Measurements from ENCODE around the gene CELF5.
A peak's percentile ranks its signal among the peaks of the same experiment; 100 is the strongest.

CELF5 gene

GRCh38 chr19:3224346-3225168 is at the start of gene CELF5:
Gene CELF5, plus strand, starts transcription at chr19:3224661. Its CDS starts 79 bp downstream, at chr19:3224740.
- DNase-seq: peak; percentile 56

DNA sequence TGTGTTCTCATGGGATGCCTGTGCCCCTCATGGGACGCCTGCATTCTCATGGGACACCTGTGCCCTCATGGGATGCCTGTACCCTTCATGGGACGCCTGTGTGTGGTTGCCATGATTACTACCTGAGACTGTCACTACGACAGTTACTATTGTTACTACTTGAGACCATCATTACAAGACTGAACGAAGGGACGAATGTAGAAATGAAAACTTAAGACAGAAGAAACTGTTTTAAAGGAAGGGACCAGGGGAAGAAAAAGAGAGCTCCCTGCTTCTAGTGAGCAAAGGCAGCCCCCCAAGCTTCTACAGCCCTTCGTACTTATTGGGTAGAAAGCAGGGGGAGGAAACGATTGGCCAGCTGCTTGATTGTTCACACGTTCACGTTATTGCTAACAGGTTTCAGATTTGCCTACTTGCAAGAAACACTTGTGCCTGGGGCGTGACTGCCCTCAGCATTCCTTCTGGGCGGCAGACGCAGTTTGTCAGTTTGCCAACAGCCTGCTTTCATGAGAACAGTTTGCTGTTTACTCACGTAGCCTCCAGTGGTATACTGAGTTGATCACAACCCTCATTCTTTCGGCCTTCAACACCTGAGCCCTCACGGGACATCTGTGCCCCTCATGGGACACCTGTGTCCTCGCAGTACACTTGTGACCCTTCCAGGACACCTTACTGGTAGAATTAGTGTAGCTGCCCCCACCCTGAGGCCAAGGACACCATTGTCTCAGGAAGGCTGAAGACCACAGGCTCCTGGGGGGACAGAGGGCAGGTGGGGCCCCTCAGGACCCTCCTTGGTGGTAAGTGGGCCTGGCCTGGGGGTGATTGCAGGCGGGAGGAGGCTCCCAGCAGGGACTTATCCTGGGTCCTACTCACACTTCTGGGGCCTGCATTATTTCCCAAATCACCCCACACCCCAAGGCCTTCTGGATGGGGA is 48.4 kb upstream of the CELF5 start:
- DNase-seq: peak; percentile 67

DNA sequence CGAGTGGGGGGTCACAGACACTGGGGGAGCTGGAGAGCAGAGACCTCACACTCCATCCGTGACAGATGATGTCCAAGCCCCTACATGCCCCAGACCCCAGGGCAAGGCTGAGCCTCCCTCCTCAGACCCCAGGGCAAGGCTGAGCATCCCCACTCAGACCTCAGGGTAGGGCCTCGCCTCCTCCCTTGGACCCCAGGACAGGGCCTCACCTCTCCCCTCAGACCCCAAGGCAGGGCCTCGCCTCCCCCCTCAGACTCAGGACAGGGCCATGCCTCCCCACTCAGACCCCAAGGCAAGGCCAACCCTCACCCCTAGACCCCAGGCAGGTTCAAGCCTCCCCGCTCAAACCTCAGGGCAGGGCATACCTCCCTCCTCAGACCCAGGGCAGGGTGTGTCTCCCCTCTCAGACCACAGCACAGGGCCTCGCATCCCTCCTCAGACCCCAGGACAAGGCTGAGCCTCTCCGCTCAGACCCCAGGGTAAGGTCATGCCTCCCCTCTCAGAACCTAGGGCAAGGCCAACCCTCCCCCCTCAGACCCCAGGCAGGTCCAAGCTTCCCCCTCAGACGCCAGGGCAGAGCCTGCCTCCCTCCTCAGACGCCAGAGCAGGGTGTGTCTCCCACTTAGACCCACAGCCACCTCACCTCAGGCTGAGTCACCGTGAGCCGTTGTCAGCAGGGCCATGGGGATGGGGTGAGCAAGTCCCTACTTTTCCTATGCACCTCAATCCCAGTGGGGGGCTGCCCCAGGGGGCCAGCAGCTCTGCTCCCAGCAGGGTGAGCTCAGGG is 47.6 kb upstream of the CELF5 start:
- peak; percentile 83 for DNase-seq

DNA sequence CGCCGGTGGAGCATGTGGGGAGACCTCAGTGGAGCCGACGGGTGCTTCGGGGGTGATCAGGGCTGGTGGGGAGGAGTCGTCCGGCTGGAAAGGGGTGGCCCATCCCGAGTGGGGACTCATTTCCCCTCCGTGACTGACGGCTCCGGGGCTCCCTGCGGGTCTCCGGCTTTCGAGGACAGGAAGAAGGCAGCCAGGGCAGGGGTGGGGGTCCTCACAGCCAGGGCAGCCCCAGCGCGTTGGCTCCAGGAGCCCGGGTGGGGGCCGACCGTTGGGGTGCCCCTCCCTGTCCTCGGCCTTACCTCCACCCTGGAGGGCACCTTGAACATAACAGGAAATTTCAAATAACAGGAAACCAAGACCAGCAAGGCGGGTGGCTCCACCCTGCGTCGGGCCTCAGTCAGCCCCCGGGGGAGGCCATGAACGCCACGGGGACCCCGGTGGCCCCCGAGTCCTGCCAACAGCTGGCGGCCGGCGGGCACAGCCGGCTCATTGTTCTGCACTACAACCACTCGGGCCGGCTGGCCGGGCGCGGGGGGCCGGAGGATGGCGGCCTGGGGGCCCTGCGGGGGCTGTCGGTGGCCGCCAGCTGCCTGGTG is 46.0 kb upstream of the CELF5 start, which contains the start of gene S1PR4:
Gene S1PR4 (plus strand): TSS at position 393 of the 596 bp plus-strand sequence. CDS start 24 bp downstream, at position 417.
- DNase-seq: peak; percentile 89

GRCh38 chr19:3178973-3179738 is 45.3 kb upstream of the CELF5 start:
- peak; percentile 50 for DNase-seq

DNA sequence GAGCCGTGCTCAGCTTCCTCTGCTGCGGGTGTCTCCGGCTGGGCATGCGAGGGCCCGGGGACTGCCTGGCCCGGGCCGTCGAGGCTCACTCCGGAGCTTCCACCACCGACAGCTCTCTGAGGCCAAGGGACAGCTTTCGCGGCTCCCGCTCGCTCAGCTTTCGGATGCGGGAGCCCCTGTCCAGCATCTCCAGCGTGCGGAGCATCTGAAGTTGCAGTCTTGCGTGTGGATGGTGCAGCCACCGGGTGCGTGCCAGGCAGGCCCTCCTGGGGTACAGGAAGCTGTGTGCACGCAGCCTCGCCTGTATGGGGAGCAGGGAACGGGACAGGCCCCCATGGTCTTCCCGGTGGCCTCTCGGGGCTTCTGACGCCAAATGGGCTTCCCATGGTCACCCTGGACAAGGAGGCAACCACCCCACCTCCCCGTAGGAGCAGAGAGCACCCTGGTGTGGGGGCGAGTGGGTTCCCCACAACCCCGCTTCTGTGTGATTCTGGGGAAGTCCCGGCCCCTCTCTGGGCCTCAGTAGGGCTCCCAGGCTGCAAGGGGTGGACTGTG is 44.6 kb upstream of the CELF5 start:
- DNase-seq: peak; percentile 62

DNA sequence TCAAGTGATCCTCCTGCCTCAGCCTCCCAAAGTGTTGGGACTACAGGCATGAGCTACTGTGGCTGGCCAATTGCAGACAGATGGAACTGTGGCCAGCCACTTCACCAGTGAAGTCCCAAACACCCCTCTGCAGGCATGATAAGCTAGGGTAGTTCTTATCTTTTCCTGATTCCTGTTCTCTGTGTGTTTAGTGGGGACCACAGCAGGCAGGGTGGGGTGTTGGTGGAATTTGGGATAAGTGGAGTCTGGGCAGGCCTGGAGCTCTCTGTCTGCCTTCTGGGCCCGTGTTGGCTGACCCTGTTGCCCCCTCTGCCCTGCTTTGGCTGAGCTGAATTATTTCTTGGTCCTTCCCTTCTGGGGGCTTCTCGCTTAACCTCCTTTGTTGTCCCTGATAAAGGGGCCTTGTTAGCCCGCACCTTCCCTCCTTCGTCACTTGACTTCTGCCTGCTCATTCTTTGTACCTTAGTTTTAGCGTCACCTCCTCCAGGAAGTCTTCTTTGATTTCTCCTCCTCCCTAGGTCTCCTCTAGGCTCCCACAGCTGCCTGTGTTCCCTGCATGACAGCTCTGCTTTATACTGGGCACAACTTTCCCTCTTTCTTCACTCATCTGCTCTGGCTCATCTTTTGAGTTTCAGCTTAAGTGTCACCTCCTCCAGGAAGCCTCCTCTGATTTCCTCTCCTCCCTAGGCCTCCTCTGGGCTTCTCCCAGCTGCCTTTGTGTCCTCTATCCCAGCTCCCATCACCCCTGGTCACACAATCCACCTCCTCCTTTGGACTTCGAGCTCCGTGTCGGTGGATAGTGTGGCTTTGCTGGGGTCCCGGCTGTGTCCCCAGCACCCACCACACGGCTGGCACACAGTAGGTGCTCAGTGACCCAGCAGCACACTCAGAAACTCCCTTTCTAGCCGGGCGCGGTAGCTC is 40.5 kb upstream of the CELF5 start:
- DNase-seq: no peak

DNA sequence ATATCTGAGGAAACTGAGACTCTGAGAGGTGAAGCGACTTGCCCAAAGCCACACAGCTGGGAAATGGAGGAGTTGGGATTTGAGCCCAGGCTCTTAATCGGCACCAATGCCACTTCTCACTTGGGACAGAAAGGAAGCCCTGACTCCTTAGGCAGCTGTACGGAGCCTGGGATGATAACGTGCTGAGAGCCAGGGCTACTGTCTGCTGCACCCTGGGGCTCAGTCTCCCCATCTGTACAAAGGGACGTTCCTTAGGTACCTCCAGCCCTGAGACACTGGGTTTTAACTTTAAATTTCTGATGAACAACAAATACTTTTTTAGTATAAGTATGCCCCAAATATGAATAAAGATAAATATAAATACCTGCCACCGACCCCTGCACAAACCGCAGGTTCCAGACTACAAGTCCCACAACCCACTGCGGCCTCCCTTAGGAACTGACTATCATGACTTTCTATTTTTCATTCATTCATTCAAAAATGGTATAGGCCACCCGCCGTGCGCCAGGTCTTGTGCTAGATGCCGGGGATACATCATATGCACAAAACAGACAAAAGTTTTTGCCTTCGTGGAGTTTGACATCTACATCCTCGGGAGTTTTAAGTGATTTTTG is 39.5 kb upstream of the CELF5 start:
- no peak for DNase-seq

DNA sequence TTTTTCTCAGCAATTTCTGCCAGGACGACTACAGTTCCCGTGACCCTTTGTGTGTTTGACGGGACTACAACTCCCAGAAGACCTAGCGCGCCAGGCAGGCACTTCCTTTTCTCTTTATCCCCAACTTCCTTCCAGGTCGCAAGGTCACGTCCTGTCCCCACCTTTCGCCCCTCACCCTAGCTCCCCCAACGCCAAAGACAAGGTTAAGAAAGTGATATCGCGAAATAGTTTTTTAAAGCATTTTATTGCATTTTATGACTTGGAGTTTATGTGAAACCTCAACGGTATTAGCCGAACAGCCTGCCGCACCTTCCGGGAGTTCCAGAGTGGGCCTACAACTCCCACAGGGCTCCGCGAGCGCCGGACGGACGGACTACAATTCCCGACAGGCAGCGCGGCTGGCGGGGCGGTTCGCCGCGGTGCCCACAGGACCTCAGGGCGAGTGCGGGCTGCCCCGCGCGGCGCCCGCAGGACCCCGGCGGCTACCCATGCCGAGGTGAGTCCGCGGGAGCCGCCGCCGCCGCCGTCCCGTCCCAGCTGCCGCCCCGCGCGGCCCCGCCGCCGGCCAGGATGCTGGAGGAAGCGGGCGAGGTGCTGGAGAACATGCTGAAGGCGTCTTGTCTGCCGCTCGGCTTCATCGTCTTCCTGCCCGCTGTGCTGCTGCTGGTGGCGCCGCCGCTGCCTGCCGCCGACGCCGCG is 38.9 kb upstream of the CELF5 start, which contains the start of gene NCLN:
Gene NCLN (plus strand): TSS at position 470 of the 699 bp plus-strand sequence. CDS start 101 bp downstream, at position 571.
- peak; percentile 96 for DNase-seq

DNA sequence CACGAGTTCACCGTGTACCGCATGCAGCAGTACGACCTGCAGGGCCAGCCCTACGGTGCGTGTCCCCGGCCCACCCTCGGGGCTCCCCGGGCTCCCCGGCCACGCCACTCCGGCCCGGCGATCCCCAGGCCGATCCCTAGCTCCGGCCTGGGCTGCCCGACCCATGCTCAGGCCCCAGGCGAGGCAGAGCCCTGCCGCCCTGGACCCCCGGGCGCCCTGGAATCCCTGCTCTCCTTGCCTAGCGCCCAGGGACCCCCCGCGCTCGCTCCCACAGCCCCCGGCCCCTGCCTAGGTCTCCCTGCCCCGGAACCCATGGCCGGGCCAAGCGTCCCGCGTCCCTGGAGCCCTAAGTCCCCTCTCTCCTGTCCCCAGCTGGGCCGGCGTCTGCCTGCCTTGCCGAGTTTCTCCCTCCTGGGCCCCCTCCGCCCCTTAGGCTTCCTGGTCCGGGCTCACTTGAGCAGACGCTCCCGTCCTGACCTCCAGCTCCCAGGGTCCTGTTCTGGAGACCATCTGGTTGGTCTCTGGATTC is 38.2 kb upstream of the CELF5 start:
- DNase-seq: no peak

DNA sequence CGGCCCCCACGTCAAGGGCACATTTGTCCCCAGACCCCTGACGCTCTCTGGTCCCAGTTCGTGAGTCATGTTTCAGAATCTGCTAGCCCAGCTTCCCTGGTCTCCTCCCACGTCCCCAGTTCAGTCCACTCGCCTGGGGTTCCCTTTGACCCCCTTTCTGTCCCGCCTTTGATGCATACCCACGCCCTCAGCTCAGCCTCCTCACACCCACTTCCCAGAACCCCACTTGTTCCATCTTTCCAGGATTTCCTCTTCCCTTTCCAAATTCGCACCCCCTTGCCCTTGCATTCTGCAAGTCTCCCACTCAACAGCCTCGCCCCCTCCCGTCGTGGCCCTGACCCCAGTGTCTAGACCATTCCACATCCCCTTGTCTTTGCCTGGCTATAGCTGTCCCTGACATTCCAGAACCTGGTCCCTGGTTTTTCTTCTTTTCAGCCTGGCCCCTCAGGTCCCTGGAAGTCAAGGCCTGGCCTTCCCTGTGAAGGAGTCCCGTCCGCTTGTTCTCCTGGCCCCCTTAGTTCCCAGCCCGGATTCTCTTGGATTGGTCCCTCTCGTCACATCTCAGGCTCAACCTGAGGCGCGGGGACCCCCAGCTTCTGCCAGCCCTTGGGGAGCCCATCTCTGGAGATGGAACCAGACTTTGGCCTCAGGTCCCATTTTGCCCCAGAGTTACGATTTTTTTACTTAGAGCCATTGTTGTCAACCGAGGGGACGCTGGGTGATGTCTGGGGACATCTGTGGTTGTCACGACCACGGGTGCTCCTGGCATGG is 37.4 kb upstream of the CELF5 start:
- no peak for DNase-seq

DNA sequence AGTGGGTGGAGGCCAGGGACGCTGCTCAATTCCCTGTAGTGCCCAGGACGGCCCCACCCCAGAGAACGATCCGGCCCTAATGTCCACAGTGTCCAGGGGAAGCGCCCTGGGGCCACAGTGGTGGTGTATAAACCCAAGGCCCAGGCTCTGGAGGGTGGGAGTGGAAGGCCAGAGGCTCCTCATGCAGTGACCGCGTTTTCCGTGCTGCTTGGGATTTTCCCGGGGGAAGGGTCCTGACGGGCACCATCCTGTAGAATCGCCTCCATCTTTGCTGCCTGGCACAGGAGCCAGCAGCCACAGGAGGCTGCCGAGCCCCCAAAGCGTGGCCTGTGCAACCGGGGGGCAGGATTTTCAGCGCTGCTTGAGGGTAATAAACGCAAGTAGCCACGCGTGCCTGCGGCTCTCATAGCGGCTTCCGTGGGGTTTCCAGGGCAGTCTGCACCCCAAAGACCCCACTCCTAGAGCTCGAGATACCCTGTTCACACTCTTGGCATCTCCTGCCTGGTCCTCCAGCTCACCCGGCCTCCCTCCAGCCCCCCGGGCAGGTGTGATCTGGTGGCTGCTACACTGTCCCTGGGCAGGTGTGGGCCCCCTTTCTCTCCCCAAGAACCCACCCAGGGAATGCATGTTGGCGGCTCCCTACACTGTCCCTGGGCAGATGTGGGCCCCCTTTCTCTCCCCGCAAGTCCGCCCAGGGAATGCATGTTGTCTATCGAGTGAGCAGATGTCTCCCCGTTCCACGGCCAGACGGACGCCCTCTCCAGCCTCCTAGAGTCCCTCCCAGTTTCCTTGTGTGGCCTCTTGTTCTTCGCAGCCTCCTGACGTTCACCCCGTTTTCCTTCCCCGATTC is 36.6 kb upstream of the CELF5 start:
- DNase-seq: no peak

- DNase-seq: no peak
These were observed 35.5 kb upstream of the CELF5 start for GRCh38 chr19:3188627-3189596.

- no peak for DNase-seq
These were observed 34.6 kb upstream of the CELF5 start for GRCh38 chr19:3189702-3190469.

DNA sequence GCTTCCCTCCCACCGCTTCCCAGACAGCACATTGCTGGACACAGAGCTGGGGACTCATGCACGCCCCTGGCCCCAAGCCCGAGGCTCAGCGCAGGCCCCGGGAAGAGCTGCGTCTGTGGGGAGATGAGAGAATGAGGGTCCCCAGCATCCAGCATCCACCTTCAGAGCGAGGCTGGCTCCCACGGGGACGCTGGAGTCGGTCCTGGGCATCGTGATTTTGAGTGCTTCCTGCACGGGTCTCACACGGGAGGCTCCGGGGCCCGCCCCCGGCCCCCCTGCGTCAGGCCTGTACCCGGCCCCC is 34.0 kb upstream of the CELF5 start:
- DNase-seq: no peak

Data from activated CD4-positive, alpha-beta T cell treated with anti-CD3 and anti-CD28 coated beads, Interleukin-10, Interleukin-2, amounts not matched to agents 100 ng/mL and 50 ng/mL, durations not matched to agents 16 hours and 8 hours (primary cell).